Natural killer cell (primary cell): ENCODE results near the gene MLN. TPM values are rescaled to one million over a fixed set of nuclear protein-coding genes. Genes with fewer than 3 reads are reported as not detected.
A peak's percentile ranks its signal among the peaks of the same experiment; 100 is the strongest.

Experiments used
- ATAC-seq, 3 donors: fragments of 150-1000 bp in 2 of 3; fragments of 200-7000 bp in 1 of 3; cut with Tn5 transposase; 1 replicate in 1 of 3; 2 replicates in 2 of 3; pipeline ENCODE4 v1.10.0; 2021; ENCODE audit warnings: mild to moderate bottlenecking in 2 of 3, moderate library complexity in 2 of 3
- DNase-seq, 2 donors: peaks; one replicate each; pipeline versions ENCODE4 v3.0.0 to v3.0.0-alpha.2; 2013 to 2021; ENCODE audit warnings: mixed read lengths in 1 of 2
- H3K27ac ChIP-seq: one replicate; pipeline ENCODE4 v1.5.1; 2013; ENCODE audit warnings: mild to moderate bottlenecking, low read length
- H3K27me3 ChIP-seq: one replicate; pipeline ENCODE4 v1.6.1; 2013; ENCODE audit warnings: low read length; ENCODE audit not compliant: control insufficient read depth, insufficient read depth
- H3K36me3 ChIP-seq: one replicate; pipeline ENCODE4 v1.6.1; 2013; ENCODE audit warnings: low read length; ENCODE audit not compliant: control insufficient read depth, insufficient read depth
- H3K4me1 ChIP-seq: one replicate; pipeline ENCODE4 v1.6.1; 2013; ENCODE audit warnings: low read length; ENCODE audit not compliant: control insufficient read depth, insufficient read depth
- H3K4me3 ChIP-seq: one replicate; pipeline ENCODE4 v1.5.1; 2013; ENCODE audit warnings: low read length
- H3K9me3 ChIP-seq: one replicate; pipeline ENCODE4 v1.6.1; 2013; ENCODE audit warnings: low read length; ENCODE audit not compliant: control insufficient read depth, insufficient read depth
- H3K27ac Mint-ChIP-seq, 2 donors: one replicate each; pipeline ENCODE4 v1.8.0; 2022; ENCODE audit warnings: mild to moderate bottlenecking in 2 of 2, mixed read lengths in 2 of 2, moderate library complexity in 1 of 2
- H3K27me3 Mint-ChIP-seq, 2 donors: one replicate each; pipeline ENCODE4 v1.8.0; 2022; ENCODE audit warnings: low read depth in 2 of 2, mixed read lengths in 2 of 2
- H3K36me3 Mint-ChIP-seq: one replicate; pipeline ENCODE4 v1.8.0; 2022; ENCODE audit warnings: mixed read lengths
- H3K4me1 Mint-ChIP-seq, 2 donors: one replicate each; pipeline ENCODE4 v1.8.0; 2022; ENCODE audit warnings: mixed read lengths in 2 of 2
- H3K4me3 Mint-ChIP-seq: one replicate; pipeline ENCODE4 v1.8.0; 2022; ENCODE audit warnings: mild to moderate bottlenecking, moderate library complexity, mixed read lengths
- H3K9me3 Mint-ChIP-seq, 2 donors: one replicate each; pipeline ENCODE4 v1.8.0; 2022; ENCODE audit warnings: mixed read lengths in 2 of 2
- CTCF ChIP-seq: fragments of 200-600 bp; IDR thresholded peaks from one replicate; pipeline ENCODE4 v1.8.0; 2022; ENCODE audit warnings: antibody characterized with exemption
- WGBS: methylation state at CpG from one replicate; pipeline ENCODE4 v1.1.7; 2013; ENCODE audit warnings: missing lambda C conversion rate; ENCODE audit not compliant: insufficient coverage; 5-methylcytosine and 5-hydroxymethylcytosine counted together
- intact Hi-C: fragments of 100-400 bp; cut with micrococcal nuclease; formaldehyde crosslinking; loops from one replicate; pipeline ENCODE4 v1.14.2; 2022
- total RNA-seq, 4 donors: library from RNA; stranded (reverse); fragments of 120-200 nt in 1 of 4; gene quantifications; one replicate each; pipeline versions ENCODE4 v1.2.3 to v1.2.4, GENCODE V29; 2013 to 2022

The MLN gene, protein sequence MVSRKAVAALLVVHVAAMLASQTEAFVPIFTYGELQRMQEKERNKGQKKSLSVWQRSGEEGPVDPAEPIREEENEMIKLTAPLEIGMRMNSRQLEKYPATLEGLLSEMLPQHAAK
- total RNA-seq = not detected
- total RNA-seq (2013) = not detected

- no peak within 1 kb of the TSS for H3K4me3 ChIP-seq
- Mint-ChIP-seq H3K27me3 (peaks cover 39 to 64% of the 10 kb centered on the region in 2 donors), H3K4me1 (peaks cover 16 to 20% of the 10 kb centered on the region in 2 donors), H3K9me3 (no peaks in the 10 kb centered on the region), H3K4me3 (no peak within 1 kb of the TSS), H3K27ac (no peak within 1 kb of the TSS), H3K36me3 (no peaks in the 10 kb centered on the region)
- no peak for DNase-seq
- 93% methylated on average over 14 of the region's 14 CpGs for WGBS
- H3K27ac ChIP-seq = no peak within 1 kb of the TSS
- ATAC-seq = no peak
- peaks cover 3% of the 10 kb centered on the region for H3K27me3 ChIP-seq
- H3K4me1 ChIP-seq = peaks cover 16% of the 10 kb centered on the region
- TF ChIP-seq CTCF = no peak
- intact Hi-C loops = no loop called here
- no peaks in the 10 kb centered on the region for H3K9me3 ChIP-seq
- no peaks in the 10 kb centered on the region for H3K36me3 ChIP-seq
Measured at GRCh38 chr6:33803571-33804053, at the start of gene MLN. TSS of gene MLN (minus strand) at chr6:33804003. CDS start at chr6:33801163, 2,840 bp downstream.

- DNase-seq (no peak), ATAC-seq (no peak)
- Mint-ChIP-seq H3K36me3 (no peaks in the 10 kb centered on the region), H3K4me1 (peaks cover 21 to 35% of the 10 kb centered on the region in 2 donors), H3K4me3 (no peak overlapping the region), H3K9me3 (no peaks in the 10 kb centered on the region), H3K27me3 (peaks cover 56 to 65% of the 10 kb centered on the region in 2 donors), H3K27ac (no peak overlapping the region)
- 89% methylated on average over 4 of the region's 4 CpGs for WGBS
- peaks cover 73% of the 10 kb centered on the region for H3K27me3 ChIP-seq
- no peak overlapping the region for H3K4me3 ChIP-seq
- H3K36me3 ChIP-seq = no peaks in the 10 kb centered on the region
- TF ChIP-seq CTCF = no peak
- intact Hi-C loops = no loop called here
- H3K9me3 ChIP-seq = no peaks in the 10 kb centered on the region
- peaks cover 33% of the 10 kb centered on the region for H3K4me1 ChIP-seq
- no peak overlapping the region for H3K27ac ChIP-seq
Measured at GRCh38 chr6:33853026-33853425, 49.2 kb upstream of the MLN start.

- Histone ChIP-seq H3K27me3 (peaks cover 63% of the 10 kb centered on the region), H3K9me3 (no peaks in the 10 kb centered on the region), H3K4me1 (peaks cover 22% of the 10 kb centered on the region), H3K4me3 (no peak overlapping the region), H3K27ac (no peak overlapping the region), H3K36me3 (no peaks in the 10 kb centered on the region)
- no peak for ATAC-seq
- H3K4me1 Mint-ChIP-seq = peaks cover 10 to 25% of the 10 kb centered on the region in 2 donors
- WGBS = 51% methylated on average over 8 of the region's 8 CpGs
- H3K27me3 Mint-ChIP-seq = peaks cover 56 to 58% of the 10 kb centered on the region in 2 donors
- no peaks in the 10 kb centered on the region for H3K36me3 Mint-ChIP-seq
- DNase-seq = peak in 1 of 2 donors; percentile 60
- intact Hi-C loops = no loop called here
- no peak overlapping the region for H3K27ac Mint-ChIP-seq
- no peaks in the 10 kb centered on the region for H3K9me3 Mint-ChIP-seq
- no peak overlapping the region for H3K4me3 Mint-ChIP-seq
- TF ChIP-seq CTCF = peak; percentile 22
Measured at GRCh38 chr6:33851959-33852358, 48.2 kb upstream of the MLN start.
